ENCODE results near the gene POU3F3.

DNA sequence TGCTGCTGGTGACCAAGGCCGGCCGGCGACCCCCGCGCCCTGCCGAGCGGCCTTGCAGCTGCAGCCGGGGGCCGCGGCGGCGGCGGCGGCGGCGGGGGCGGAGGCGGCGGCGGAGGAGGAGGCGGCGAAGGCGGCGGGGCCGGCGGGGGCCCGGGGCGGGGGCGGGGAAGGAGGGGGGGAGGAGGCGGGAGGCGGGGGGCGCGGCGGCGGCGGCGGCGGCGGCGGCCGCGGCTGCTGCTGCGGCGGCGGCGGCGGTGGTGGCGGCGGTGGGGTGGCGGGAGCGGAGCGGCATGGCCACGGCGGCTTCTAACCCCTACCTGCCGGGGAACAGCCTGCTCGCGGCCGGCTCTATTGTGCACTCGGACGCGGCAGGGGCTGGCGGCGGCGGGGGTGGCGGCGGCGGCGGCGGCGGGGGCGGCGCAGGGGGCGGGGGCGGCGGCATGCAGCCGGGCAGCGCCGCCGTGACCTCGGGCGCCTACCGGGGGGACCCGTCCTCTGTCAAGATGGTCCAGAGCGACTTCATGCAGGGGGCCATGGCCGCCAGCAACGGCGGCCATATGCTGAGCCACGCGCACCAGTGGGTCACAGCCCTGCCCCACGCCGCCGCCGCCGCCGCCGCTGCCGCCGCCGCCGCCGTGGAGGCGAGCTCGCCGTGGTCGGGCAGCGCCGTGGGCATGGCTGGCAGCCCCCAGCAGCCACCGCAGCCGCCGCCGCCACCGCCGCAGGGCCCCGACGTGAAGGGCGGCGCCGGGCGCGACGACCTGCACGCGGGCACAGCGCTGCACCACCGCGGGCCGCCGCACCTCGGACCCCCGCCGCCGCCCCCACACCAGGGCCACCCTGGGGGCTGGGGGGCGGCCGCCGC, 1.5 kb downstream of the POU3F3 start:
- TF ChIP-seq, protein P1, sequence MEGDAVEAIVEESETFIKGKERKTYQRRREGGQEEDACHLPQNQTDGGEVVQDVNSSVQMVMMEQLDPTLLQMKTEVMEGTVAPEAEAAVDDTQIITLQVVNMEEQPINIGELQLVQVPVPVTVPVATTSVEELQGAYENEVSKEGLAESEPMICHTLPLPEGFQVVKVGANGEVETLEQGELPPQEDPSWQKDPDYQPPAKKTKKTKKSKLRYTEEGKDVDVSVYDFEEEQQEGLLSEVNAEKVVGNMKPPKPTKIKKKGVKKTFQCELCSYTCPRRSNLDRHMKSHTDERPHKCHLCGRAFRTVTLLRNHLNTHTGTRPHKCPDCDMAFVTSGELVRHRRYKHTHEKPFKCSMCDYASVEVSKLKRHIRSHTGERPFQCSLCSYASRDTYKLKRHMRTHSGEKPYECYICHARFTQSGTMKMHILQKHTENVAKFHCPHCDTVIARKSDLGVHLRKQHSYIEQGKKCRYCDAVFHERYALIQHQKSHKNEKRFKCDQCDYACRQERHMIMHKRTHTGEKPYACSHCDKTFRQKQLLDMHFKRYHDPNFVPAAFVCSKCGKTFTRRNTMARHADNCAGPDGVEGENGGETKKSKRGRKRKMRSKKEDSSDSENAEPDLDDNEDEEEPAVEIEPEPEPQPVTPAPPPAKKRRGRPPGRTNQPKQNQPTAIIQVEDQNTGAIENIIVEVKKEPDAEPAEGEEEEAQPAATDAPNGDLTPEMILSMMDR (tag by site-specific recombination; IDR thresholded peaks at IDR 0.05), result no peak
- TF ChIP-seq TCF7L2 (IDR thresholded peaks at IDR 0.05; ENCODE audit: borderline replicate concordance, low read depth, low read length) (no peak), ZNF558 (tag by site-specific recombination; IDR thresholded peaks at IDR 0.05) (no peak), ZNF768 (tag by site-specific recombination; IDR thresholded peaks at IDR 0.05) (no peak)
- TF ChIP-seq, protein P2, sequence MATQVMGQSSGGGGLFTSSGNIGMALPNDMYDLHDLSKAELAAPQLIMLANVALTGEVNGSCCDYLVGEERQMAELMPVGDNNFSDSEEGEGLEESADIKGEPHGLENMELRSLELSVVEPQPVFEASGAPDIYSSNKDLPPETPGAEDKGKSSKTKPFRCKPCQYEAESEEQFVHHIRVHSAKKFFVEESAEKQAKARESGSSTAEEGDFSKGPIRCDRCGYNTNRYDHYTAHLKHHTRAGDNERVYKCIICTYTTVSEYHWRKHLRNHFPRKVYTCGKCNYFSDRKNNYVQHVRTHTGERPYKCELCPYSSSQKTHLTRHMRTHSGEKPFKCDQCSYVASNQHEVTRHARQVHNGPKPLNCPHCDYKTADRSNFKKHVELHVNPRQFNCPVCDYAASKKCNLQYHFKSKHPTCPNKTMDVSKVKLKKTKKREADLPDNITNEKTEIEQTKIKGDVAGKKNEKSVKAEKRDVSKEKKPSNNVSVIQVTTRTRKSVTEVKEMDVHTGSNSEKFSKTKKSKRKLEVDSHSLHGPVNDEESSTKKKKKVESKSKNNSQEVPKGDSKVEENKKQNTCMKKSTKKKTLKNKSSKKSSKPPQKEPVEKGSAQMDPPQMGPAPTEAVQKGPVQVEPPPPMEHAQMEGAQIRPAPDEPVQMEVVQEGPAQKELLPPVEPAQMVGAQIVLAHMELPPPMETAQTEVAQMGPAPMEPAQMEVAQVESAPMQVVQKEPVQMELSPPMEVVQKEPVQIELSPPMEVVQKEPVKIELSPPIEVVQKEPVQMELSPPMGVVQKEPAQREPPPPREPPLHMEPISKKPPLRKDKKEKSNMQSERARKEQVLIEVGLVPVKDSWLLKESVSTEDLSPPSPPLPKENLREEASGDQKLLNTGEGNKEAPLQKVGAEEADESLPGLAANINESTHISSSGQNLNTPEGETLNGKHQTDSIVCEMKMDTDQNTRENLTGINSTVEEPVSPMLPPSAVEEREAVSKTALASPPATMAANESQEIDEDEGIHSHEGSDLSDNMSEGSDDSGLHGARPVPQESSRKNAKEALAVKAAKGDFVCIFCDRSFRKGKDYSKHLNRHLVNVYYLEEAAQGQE (tag by site-specific recombination; IDR thresholded peaks at IDR 0.05), result no peak

Measured in HEK293 (cell line).